WTC11 (cell line): ENCODE results near the gene CGN. TPM values are rescaled to one million over a fixed set of nuclear protein-coding genes. Genes with fewer than 3 reads are reported as not detected.

ENCODE experiments used
- ATAC-seq: fragments of 200-7000 bp; cut with Tn5 transposase; 2 replicates; pipeline ENCODE4 v1.10.0; 2021; ENCODE audit warnings: mild to moderate bottlenecking, moderate library complexity
- CTCF ChIA-PET: fragments of 300-600 bp; sonication (Branson Sonifier 250); formaldehyde crosslinking; loops from one replicate; lab custom pipeline; 2021; ENCODE audit warnings: antibody characterized with exemption; lab: Charles Lee
- POLR2A ChIA-PET: fragments of 350-600 bp; sonication (Branson Sonifier 250); formaldehyde crosslinking; loops from one replicate; lab custom pipeline; 2021; ENCODE audit warnings: antibody characterized with exemption; lab: Charles Lee
- DNase-seq: peaks from one replicate; pipeline ENCODE4 v3.0.0; 2021; ENCODE audit warnings: low spot score
- H3K27ac Mint-ChIP-seq: 2 replicates; pipeline ENCODE4 v1.8.0; 2021; ENCODE audit warnings: mixed read lengths
- H3K27me3 Mint-ChIP-seq: 2 replicates; pipeline ENCODE4 v1.8.0; 2021; ENCODE audit warnings: low read depth, mild to moderate bottlenecking, moderate library complexity, mixed read lengths
- H3K36me3 Mint-ChIP-seq: 2 replicates; pipeline ENCODE4 v1.8.0; 2021; ENCODE audit warnings: mixed read lengths
- H3K4me1 Mint-ChIP-seq: 2 replicates; pipeline ENCODE4 v1.8.0; 2022; ENCODE audit warnings: mixed read lengths
- H3K4me3 Mint-ChIP-seq: 2 replicates; pipeline ENCODE4 v1.8.0; 2021; ENCODE audit warnings: mild to moderate bottlenecking, moderate library complexity, mixed read lengths
- H3K9me3 Mint-ChIP-seq: 2 replicates; pipeline ENCODE4 v1.8.0; 2021; ENCODE audit warnings: mixed read lengths
- ELF4 ChIP-seq: sonication (generic); formaldehyde crosslinking; IDR thresholded peaks from 2 replicates; pipeline ENCODE4 v1.8.1; 2022; ENCODE audit warnings: low read depth, mild to moderate bottlenecking, moderate library complexity, missing genetic modification reagents
- ESRRA ChIP-seq: sonication (generic); formaldehyde crosslinking; IDR thresholded peaks from 2 replicates; pipeline ENCODE4 v1.8.1; 2022; ENCODE audit warnings: mild to moderate bottlenecking, missing genetic modification reagents, borderline replicate concordance
- ETV6 ChIP-seq: sonication (generic); formaldehyde crosslinking; IDR thresholded peaks from 2 replicates; pipeline ENCODE4 v1.8.1; 2022; ENCODE audit warnings: mild to moderate bottlenecking, missing genetic modification reagents
- FOXK1 ChIP-seq: sonication (generic); formaldehyde crosslinking; IDR thresholded peaks from 2 replicates; pipeline ENCODE4 v1.8.0; 2022; ENCODE audit warnings: mild to moderate bottlenecking, moderate library complexity, missing genetic modification reagents
- GABPB1 ChIP-seq: sonication (generic); formaldehyde crosslinking; IDR thresholded peaks from 2 replicates; pipeline ENCODE4 v1.8.1; 2023; ENCODE audit warnings: mild to moderate bottlenecking, missing genetic modification reagents
- HMGA2 ChIP-seq: fragments of 250-450 bp; sonication (Bioruptor Pico); IDR thresholded peaks from 2 replicates; pipeline ENCODE4 v1.4.0; 2021; ENCODE audit warnings: mild to moderate bottlenecking, moderate library complexity
- JAZF1 ChIP-seq: fragments of 250-450 bp; sonication (Bioruptor Pico); IDR thresholded peaks from 2 replicates; pipeline ENCODE4 v1.9.0; 2021; ENCODE audit warnings: moderate library complexity, mild to moderate bottlenecking, inconsistent platforms
- NFE2L1 ChIP-seq: sonication (generic); formaldehyde crosslinking; IDR thresholded peaks from 2 replicates; pipeline ENCODE4 v1.8.1; 2023; ENCODE audit warnings: missing genetic modification reagents
- NR2C2 ChIP-seq: sonication (generic); formaldehyde crosslinking; IDR thresholded peaks from 2 replicates; pipeline ENCODE4 v1.8.0; 2022; ENCODE audit warnings: mild to moderate bottlenecking, missing genetic modification reagents
- OVOL2 ChIP-seq: fragments of 250-450 bp; sonication (Bioruptor Pico); IDR thresholded peaks from 2 replicates; pipeline ENCODE4 v1.9.0; 2021; ENCODE audit warnings: mild to moderate bottlenecking, borderline replicate concordance
- SP1 ChIP-seq: sonication (generic); formaldehyde crosslinking; conservative IDR thresholded peaks from 2 replicates; pipeline ENCODE4 v1.8.1; 2022; ENCODE audit warnings: missing genetic modification reagents
- total RNA-seq: library from RNA; stranded (reverse); gene quantifications from 3 replicates; pipeline ENCODE4 v1.2.3, GENCODE V29; 2021
- TF ChIP-seq, protein P1 (sequence below): sonication (generic); formaldehyde crosslinking; IDR thresholded peaks from 2 replicates; pipeline ENCODE4 v1.8.1; 2023; ENCODE audit warnings: mild to moderate bottlenecking, moderate library complexity, missing genetic modification reagents
- TF ChIP-seq, protein P2 (sequence below): sonication (generic); formaldehyde crosslinking; IDR thresholded peaks from 2 replicates; pipeline ENCODE4 v1.8.0; 2022; ENCODE audit warnings: mild to moderate bottlenecking, missing genetic modification reagents
- TF ChIP-seq, protein P3 (sequence below): sonication (generic); formaldehyde crosslinking; conservative IDR thresholded peaks from 2 replicates; pipeline ENCODE4 v1.8.1; 2022; ENCODE audit warnings: mild to moderate bottlenecking, missing genetic modification reagents
- TF ChIP-seq, protein P4 (sequence below): sonication (generic); formaldehyde crosslinking; IDR thresholded peaks from 2 replicates; pipeline ENCODE4 v1.8.0; 2023; ENCODE audit warnings: missing genetic modification reagents, mild to moderate bottlenecking, borderline replicate concordance
- TF ChIP-seq, protein P5 (sequence below): sonication (generic); formaldehyde crosslinking; IDR thresholded peaks from 2 replicates; pipeline ENCODE4 v1.8.1; 2022; ENCODE audit warnings: low read depth, missing genetic modification reagents, borderline replicate concordance
- TF ChIP-seq, protein P6 (sequence below): sonication (generic); formaldehyde crosslinking; IDR thresholded peaks from 2 replicates; pipeline ENCODE4 v1.8.0; 2022; ENCODE audit warnings: mild to moderate bottlenecking, missing genetic modification reagents
- TF ChIP-seq, protein P7 (sequence below): fragments of 250-450 bp; sonication (Bioruptor Pico); IDR thresholded peaks from 2 replicates; pipeline ENCODE4 v1.9.0; 2021; ENCODE audit warnings: mild to moderate bottlenecking
- TF ChIP-seq, protein P8 (sequence below): sonication (generic); formaldehyde crosslinking; conservative IDR thresholded peaks from 2 replicates; pipeline ENCODE4 v1.8.1; 2023; ENCODE audit warnings: mild to moderate bottlenecking, low read depth, missing genetic modification reagents, moderate library complexity
- TF ChIP-seq, protein P9 (sequence below): sonication (generic); formaldehyde crosslinking; IDR thresholded peaks from 2 replicates; pipeline ENCODE4 v1.8.1; 2022; ENCODE audit warnings: mild to moderate bottlenecking, missing genetic modification reagents, moderate library complexity, borderline replicate concordance

Gene CGN
- total RNA-seq, 1 experiment from 2014 or later: 68.7 TPM

DNA sequence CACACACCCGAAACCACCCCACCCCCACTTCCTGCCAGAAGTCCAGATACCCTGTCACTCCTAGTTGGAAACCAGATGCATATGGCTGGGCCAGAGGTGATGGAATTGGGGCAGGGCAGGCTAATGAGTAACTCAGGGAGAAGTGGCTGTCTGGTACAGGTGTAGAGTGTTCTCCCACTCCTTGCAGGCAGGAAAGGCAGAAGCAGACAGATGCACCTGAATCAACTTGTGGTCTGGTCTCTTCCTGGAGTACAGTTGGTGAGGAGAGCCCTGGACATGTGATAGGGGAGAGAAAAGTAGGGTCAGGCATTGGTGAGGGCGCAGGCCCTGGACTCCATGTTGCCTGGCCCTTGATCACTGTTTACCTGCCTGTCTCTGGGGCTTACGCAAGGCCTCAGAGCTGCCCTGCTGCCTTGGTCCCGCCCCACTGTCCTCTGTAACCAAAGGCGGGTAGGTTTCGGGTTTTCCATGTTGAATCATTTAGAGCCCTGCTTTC is 2.5 kb downstream of the CGN start:
- ATAC-seq (no peak; the same call in 1 of the 2 replicates), DNase-seq (peak; percentile 29)
- CTCF ChIA-PET: interaction anchor here (1.2 kb wide), 2 partner anchors 22 to 69 kb away, joined by 3 to 5 read pairs; no protein-coding TSS in a partner anchor
- Mint-ChIP-seq H3K9me3 (no peaks in the 10 kb centered on the region), H3K27ac (peak overlapping the region; percentile 96), H3K4me1 (peaks cover 52% of the 10 kb centered on the region), H3K36me3 (peaks cover 3% of the 10 kb centered on the region), H3K4me3 (peak overlapping the region; percentile 84), H3K27me3 (no peaks in the 10 kb centered on the region)
- POLR2A ChIA-PET: interaction anchor here (0.6 to 4.1 kb wide), 5 partner anchors 26 to 231 kb away, joined by 3 to 56 read pairs (median 3); partner anchors contain the start of genes POGZ and TUFT1
- TF ChIP-seq, protein P1, sequence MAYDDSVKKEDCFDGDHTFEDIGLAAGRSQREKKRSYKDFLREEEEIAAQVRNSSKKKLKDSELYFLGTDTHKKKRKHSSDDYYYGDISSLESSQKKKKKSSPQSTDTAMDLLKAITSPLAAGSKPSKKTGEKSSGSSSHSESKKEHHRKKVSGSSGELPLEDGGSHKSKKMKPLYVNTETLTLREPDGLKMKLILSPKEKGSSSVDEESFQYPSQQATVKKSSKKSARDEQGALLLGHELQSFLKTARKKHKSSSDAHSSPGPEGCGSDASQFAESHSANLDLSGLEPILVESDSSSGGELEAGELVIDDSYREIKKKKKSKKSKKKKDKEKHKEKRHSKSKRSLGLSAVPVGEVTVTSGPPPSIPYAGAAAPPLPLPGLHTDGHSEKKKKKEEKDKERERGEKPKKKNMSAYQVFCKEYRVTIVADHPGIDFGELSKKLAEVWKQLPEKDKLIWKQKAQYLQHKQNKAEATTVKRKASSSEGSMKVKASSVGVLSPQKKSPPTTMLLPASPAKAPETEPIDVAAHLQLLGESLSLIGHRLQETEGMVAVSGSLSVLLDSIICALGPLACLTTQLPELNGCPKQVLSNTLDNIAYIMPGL (CRISPR knock-in tag): no peak
- TF ChIP-seq, protein P2, sequence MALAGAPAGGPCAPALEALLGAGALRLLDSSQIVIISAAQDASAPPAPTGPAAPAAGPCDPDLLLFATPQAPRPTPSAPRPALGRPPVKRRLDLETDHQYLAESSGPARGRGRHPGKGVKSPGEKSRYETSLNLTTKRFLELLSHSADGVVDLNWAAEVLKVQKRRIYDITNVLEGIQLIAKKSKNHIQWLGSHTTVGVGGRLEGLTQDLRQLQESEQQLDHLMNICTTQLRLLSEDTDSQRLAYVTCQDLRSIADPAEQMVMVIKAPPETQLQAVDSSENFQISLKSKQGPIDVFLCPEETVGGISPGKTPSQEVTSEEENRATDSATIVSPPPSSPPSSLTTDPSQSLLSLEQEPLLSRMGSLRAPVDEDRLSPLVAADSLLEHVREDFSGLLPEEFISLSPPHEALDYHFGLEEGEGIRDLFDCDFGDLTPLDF (CRISPR knock-in tag): no peak
- TF ChIP-seq, protein P3, sequence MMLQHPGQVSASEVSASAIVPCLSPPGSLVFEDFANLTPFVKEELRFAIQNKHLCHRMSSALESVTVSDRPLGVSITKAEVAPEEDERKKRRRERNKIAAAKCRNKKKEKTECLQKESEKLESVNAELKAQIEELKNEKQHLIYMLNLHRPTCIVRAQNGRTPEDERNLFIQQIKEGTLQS: no peak
- TF ChIP-seq ELF4 (CRISPR knock-in tag) (no peak), GABPB1 (CRISPR knock-in tag) (peak; percentile 45; the same call in 1 of the 2 replicates), FOXK1 (peak; percentile 16; the same call in 1 of the 2 replicates), JAZF1 (CRISPR knock-in tag) (no peak), SP1 (CRISPR knock-in tag) (no peak), ETV6 (CRISPR knock-in tag) (no peak), NFE2L1 (no peak)
- TF ChIP-seq, protein P4, sequence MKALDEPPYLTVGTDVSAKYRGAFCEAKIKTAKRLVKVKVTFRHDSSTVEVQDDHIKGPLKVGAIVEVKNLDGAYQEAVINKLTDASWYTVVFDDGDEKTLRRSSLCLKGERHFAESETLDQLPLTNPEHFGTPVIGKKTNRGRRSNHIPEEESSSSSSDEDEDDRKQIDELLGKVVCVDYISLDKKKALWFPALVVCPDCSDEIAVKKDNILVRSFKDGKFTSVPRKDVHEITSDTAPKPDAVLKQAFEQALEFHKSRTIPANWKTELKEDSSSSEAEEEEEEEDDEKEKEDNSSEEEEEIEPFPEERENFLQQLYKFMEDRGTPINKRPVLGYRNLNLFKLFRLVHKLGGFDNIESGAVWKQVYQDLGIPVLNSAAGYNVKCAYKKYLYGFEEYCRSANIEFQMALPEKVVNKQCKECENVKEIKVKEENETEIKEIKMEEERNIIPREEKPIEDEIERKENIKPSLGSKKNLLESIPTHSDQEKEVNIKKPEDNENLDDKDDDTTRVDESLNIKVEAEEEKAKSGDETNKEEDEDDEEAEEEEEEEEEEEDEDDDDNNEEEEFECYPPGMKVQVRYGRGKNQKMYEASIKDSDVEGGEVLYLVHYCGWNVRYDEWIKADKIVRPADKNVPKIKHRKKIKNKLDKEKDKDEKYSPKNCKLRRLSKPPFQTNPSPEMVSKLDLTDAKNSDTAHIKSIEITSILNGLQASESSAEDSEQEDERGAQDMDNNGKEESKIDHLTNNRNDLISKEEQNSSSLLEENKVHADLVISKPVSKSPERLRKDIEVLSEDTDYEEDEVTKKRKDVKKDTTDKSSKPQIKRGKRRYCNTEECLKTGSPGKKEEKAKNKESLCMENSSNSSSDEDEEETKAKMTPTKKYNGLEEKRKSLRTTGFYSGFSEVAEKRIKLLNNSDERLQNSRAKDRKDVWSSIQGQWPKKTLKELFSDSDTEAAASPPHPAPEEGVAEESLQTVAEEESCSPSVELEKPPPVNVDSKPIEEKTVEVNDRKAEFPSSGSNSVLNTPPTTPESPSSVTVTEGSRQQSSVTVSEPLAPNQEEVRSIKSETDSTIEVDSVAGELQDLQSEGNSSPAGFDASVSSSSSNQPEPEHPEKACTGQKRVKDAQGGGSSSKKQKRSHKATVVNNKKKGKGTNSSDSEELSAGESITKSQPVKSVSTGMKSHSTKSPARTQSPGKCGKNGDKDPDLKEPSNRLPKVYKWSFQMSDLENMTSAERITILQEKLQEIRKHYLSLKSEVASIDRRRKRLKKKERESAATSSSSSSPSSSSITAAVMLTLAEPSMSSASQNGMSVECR (CRISPR knock-in tag): no peak

DNA sequence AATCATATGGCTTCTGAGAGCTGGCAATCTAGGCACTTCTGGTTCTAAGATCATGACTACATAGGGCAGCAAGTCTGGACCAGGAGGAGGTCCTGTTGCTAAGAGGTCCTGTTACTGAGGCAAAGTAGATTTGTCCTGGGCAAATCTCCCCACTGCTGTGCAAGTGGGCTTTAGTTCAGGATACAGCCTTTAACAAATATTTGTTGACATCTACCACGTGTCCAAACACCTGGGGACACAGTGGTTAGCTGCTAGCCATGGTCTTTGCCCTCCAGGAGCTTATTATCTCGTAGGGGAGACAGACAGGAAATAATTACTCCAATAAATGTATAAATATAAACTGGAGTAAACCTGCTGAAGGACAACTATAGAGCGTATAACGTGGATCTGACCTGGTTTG is 3.2 kb downstream of the CGN start:
- peaks cover 51% of the 10 kb centered on the region for H3K4me1 Mint-ChIP-seq
- POLR2A ChIA-PET: no interaction called here
- peak overlapping the region; percentile 96 for H3K27ac Mint-ChIP-seq
- no peaks in the 10 kb centered on the region for H3K9me3 Mint-ChIP-seq
- CTCF ChIA-PET: interaction anchor here (1.0 kb wide), 1 partner anchor 80 kb away, joined by 3 read pairs; no protein-coding TSS in a partner anchor
- DNase-seq (no peak), ATAC-seq (no peak)
- peaks cover 10% of the 10 kb centered on the region for H3K36me3 Mint-ChIP-seq
- H3K27me3 Mint-ChIP-seq: no peaks in the 10 kb centered on the region
- H3K4me3 Mint-ChIP-seq: peak overlapping the region; percentile 84
- no peak for TF ChIP-seq NR2C2
- TF ChIP-seq, protein P5, sequence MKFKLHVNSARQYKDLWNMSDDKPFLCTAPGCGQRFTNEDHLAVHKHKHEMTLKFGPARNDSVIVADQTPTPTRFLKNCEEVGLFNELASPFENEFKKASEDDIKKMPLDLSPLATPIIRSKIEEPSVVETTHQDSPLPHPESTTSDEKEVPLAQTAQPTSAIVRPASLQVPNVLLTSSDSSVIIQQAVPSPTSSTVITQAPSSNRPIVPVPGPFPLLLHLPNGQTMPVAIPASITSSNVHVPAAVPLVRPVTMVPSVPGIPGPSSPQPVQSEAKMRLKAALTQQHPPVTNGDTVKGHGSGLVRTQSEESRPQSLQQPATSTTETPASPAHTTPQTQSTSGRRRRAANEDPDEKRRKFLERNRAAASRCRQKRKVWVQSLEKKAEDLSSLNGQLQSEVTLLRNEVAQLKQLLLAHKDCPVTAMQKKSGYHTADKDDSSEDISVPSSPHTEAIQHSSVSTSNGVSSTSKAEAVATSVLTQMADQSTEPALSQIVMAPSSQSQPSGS (CRISPR knock-in tag): no peak
- no peak for TF ChIP-seq SP1 (CRISPR knock-in tag)
- TF ChIP-seq HMGA2 (CRISPR knock-in tag): no peak
- TF ChIP-seq, protein P6, sequence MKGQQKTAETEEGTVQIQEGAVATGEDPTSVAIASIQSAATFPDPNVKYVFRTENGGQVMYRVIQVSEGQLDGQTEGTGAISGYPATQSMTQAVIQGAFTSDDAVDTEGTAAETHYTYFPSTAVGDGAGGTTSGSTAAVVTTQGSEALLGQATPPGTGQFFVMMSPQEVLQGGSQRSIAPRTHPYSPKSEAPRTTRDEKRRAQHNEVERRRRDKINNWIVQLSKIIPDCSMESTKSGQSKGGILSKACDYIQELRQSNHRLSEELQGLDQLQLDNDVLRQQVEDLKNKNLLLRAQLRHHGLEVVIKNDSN: no peak
- TF ChIP-seq, protein P7, sequence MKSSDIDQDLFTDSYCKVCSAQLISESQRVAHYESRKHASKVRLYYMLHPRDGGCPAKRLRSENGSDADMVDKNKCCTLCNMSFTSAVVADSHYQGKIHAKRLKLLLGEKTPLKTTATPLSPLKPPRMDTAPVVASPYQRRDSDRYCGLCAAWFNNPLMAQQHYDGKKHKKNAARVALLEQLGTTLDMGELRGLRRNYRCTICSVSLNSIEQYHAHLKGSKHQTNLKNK: no peak
- TF ChIP-seq OVOL2 (CRISPR knock-in tag): no peak
- TF ChIP-seq, protein P8, sequence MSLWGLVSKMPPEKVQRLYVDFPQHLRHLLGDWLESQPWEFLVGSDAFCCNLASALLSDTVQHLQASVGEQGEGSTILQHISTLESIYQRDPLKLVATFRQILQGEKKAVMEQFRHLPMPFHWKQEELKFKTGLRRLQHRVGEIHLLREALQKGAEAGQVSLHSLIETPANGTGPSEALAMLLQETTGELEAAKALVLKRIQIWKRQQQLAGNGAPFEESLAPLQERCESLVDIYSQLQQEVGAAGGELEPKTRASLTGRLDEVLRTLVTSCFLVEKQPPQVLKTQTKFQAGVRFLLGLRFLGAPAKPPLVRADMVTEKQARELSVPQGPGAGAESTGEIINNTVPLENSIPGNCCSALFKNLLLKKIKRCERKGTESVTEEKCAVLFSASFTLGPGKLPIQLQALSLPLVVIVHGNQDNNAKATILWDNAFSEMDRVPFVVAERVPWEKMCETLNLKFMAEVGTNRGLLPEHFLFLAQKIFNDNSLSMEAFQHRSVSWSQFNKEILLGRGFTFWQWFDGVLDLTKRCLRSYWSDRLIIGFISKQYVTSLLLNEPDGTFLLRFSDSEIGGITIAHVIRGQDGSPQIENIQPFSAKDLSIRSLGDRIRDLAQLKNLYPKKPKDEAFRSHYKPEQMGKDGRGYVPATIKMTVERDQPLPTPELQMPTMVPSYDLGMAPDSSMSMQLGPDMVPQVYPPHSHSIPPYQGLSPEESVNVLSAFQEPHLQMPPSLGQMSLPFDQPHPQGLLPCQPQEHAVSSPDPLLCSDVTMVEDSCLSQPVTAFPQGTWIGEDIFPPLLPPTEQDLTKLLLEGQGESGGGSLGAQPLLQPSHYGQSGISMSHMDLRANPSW (CRISPR knock-in tag): no peak
- TF ChIP-seq ESRRA (CRISPR knock-in tag): no peak
- TF ChIP-seq, protein P9, sequence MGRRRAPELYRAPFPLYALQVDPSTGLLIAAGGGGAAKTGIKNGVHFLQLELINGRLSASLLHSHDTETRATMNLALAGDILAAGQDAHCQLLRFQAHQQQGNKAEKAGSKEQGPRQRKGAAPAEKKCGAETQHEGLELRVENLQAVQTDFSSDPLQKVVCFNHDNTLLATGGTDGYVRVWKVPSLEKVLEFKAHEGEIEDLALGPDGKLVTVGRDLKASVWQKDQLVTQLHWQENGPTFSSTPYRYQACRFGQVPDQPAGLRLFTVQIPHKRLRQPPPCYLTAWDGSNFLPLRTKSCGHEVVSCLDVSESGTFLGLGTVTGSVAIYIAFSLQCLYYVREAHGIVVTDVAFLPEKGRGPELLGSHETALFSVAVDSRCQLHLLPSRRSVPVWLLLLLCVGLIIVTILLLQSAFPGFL (CRISPR knock-in tag): no peak
